SH-SY5Y (cell line): ENCODE results near the gene PLA2R1.

Experiments used
- GATA2 ChIP-seq: IDR thresholded peaks from 2 replicates; pipeline ENCODE4 v1.6.1; 2011; ENCODE audit warnings: mild to moderate bottlenecking, low read depth, low read length
- GATA3 ChIP-seq: IDR thresholded peaks from 2 replicates; pipeline ENCODE4 v1.6.1; 2011; ENCODE audit warnings: low read depth, mild to moderate bottlenecking, low read length, moderate library complexity

DNA sequence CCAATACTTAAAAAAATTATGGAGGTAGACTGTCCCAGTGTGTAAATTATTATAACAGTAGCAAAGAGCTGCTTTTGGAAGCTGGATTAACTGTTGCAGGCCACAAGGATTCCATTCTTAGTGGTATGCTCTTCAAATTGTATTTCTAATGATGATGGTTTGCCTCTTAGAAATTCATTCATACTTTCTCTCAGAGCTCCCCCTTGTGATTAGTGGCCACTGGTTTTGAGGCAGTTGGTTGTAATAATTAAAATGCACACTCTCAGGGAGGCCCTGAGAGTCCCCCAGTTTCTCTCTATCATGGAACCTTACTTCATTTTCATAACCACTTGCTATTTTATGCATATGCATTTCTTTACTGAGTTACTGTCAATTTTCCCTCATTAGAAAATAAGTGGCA is 122.5 kb downstream of the PLA2R1 start:
- TF ChIP-seq GATA2 = no peak
- no peak for TF ChIP-seq GATA3
